ENCODE results near the gene MRNIP.

GRCh38 chr5:179872828-179873575 lies 14.4 kb upstream of the MRNIP start:
- no peak for TF ChIP-seq EP300 (IDR thresholded peaks at IDR 0.05)
- no peak for TF ChIP-seq CTCF (IDR thresholded peaks at IDR 0.05)
- TF ChIP-seq POLR2AphosphoS5 (IDR thresholded peaks at IDR 0.05), result no peak
- no peak for TF ChIP-seq POLR2A (IDR thresholded peaks at IDR 0.05)
